Astrocyte of the cerebellum (primary cell): ENCODE results near the gene MAP6.
A peak's percentile ranks its signal among the peaks of the same experiment; 100 is the strongest.

Experiments
- DNase-seq: peaks from one replicate; pipeline ENCODE4 v3.0.0-alpha.2; 2011; ENCODE audit warnings: low read depth
- H3K4me3 ChIP-seq: 2 replicates; pipeline ENCODE4 v1.5.1; 2011; ENCODE audit warnings: mild to moderate bottlenecking, low read depth, low read length, moderate library complexity
- CTCF ChIP-seq: IDR thresholded peaks from 2 replicates; pipeline ENCODE4 v1.5.1; 2012; ENCODE audit warnings: low read length, low read depth, moderate library complexity, mild to moderate bottlenecking; ENCODE audit errors: missing control alignments
- in situ Hi-C: cut with HindIII; loops from 2 replicates; pipeline ENCODE4 v1.10.0; 2017; ENCODE audit warnings: low sequenced_read_pairs

The MAP6 gene

GRCh38 chr11:75578977-75579376 is 89.9 kb downstream of the MAP6 start:
- no peak overlapping the region for H3K4me3 ChIP-seq
- no peak for TF ChIP-seq CTCF
- DNase-seq = no peak
- in situ Hi-C loops = no loop called here

- H3K4me3 ChIP-seq = no peak overlapping the region
- in situ Hi-C loops = no loop called here
- DNase-seq = no peak
- TF ChIP-seq CTCF = peak; percentile 50
Observed at GRCh38 chr11:75577207-75577606, 91.6 kb downstream of the MAP6 start.

- DNase-seq = peak; percentile 31
- no peak for TF ChIP-seq CTCF
- no peak overlapping the region for H3K4me3 ChIP-seq
- in situ Hi-C loops = no loop called here
Observed at GRCh38 chr11:75576499-75576918, 92.3 kb downstream of the MAP6 start.

- in situ Hi-C loops = no loop called here
- TF ChIP-seq CTCF = no peak
- DNase-seq = no peak
- no peak overlapping the region for H3K4me3 ChIP-seq
Observed at GRCh38 chr11:75576017-75576416, 92.8 kb downstream of the MAP6 start.

- DNase-seq = no peak
- no peak overlapping the region for H3K4me3 ChIP-seq
- in situ Hi-C loops = loop anchor here (5.0 kb wide), 1 partner anchor 53 kb away; no protein-coding TSS in a partner anchor
- peak; percentile 36 for TF ChIP-seq CTCF
Observed at GRCh38 chr11:75574698-75575602, 93.9 kb downstream of the MAP6 start.

- no peak overlapping the region for H3K4me3 ChIP-seq
- TF ChIP-seq CTCF = no peak
- no peak for DNase-seq
- in situ Hi-C loops = loop anchor here (5.0 kb wide), 1 partner anchor 50 kb away; no protein-coding TSS in a partner anchor
Observed at GRCh38 chr11:75572744-75573143, 96.1 kb downstream of the MAP6 start.
